GM23338 (cell line): ENCODE data around the gene TASP1. TPM values are rescaled to one million over a fixed set of nuclear protein-coding genes. Genes with fewer than 3 reads are reported as not detected.

ENCODE experiments used
- CREB1 ChIP-seq: fragments of 250-450 bp; sonication (Bioruptor Pico); IDR thresholded peaks from 2 replicates; pipeline ENCODE4 v1.5.0; 2020; ENCODE audit warnings: low read depth, mild to moderate bottlenecking, moderate library complexity
- EZH2 ChIP-seq: fragments of 200-600 bp; sonication (generic); IDR thresholded peaks from one replicate; pipeline ENCODE4 v1.8.0; 2017; ENCODE audit warnings: antibody characterized with exemption, mild to moderate bottlenecking, low read depth; ENCODE audit not compliant: unreplicated experiment
- JUNB ChIP-seq: IDR thresholded peaks from one replicate; pipeline ENCODE4 v1.6.1; 2016; ENCODE audit warnings: antibody characterized with exemption; ENCODE audit not compliant: unreplicated experiment
- NANOG ChIP-seq: IDR thresholded peaks from 2 replicates; pipeline ENCODE4 v1.6.1; 2016; ENCODE audit warnings: antibody characterized with exemption, borderline replicate concordance
- ZNF114 ChIP-seq: fragments of 250-450 bp; sonication (Bioruptor Pico); IDR thresholded peaks from 2 replicates; pipeline ENCODE4 v1.5.0; 2020; ENCODE audit warnings: mild to moderate bottlenecking, moderate library complexity
- polyA plus RNA-seq: library from polyadenylated mRNA; unstranded; fragments of >200 nt; fragmentation: Nextera tagmentation; extraction: Ambion mirVana; gene quantifications from 2 replicates; pipeline ENCODE4 v1.2.1, GENCODE V29; 2016
- total RNA-seq: library from RNA; depleted of rRNA; stranded (reverse); fragments of >200 nt; shearing (Covaris generic); gene quantifications from 2 replicates; pipeline ENCODE4 v1.2.3, GENCODE V29; 2014
- TF ChIP-seq, protein P1 (sequence below): fragments of 250-450 bp; sonication (Bioruptor Pico); IDR thresholded peaks from 2 replicates; pipeline ENCODE4 v1.5.0; 2020; ENCODE audit warnings: mild to moderate bottlenecking, moderate library complexity
- TF ChIP-seq, protein P2 (sequence below): IDR thresholded peaks from 2 replicates; pipeline ENCODE4 v1.6.1; 2016; ENCODE audit warnings: antibody characterized with exemption
- TF ChIP-seq, protein P3 (sequence below), 2 experiments: fragments of 200-600 bp in 1 of 2; sonication (generic) in 1 of 2; conservative IDR thresholded peaks; 2 replicates each; pipeline versions ENCODE4 v1.5.1 to v1.6.1; 2016 to 2017; ENCODE audit warnings: antibody characterized with exemption in 2 of 2, low read depth in 2 of 2, mild to moderate bottlenecking in 2 of 2, moderate library complexity in 1 of 2

Gene TASP1
- total and polyA plus RNA-seq, 2 experiments from 2014 or later, result 9.7 to 9.8 TPM

DNA sequence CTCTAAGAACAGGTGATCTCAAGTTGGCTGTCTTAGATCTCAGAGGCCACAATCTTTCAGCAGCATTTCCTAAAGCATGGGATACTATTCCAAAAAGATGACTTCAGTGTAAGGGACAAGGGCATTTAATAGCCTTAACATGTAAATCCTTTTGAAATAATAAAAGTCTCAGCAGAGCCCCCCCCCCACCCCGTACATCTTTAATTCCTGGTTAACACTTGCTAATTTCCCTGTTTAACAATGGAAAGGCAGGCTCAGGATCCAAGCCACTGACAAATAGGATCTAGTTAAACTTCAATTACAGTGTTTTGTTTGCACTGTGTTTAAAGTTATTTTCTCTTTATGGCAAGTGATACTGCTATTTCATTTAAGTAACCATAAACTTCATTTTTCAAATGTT lies 12.0 kb downstream of the TASP1 start (continued):
- TF ChIP-seq, protein P1, sequence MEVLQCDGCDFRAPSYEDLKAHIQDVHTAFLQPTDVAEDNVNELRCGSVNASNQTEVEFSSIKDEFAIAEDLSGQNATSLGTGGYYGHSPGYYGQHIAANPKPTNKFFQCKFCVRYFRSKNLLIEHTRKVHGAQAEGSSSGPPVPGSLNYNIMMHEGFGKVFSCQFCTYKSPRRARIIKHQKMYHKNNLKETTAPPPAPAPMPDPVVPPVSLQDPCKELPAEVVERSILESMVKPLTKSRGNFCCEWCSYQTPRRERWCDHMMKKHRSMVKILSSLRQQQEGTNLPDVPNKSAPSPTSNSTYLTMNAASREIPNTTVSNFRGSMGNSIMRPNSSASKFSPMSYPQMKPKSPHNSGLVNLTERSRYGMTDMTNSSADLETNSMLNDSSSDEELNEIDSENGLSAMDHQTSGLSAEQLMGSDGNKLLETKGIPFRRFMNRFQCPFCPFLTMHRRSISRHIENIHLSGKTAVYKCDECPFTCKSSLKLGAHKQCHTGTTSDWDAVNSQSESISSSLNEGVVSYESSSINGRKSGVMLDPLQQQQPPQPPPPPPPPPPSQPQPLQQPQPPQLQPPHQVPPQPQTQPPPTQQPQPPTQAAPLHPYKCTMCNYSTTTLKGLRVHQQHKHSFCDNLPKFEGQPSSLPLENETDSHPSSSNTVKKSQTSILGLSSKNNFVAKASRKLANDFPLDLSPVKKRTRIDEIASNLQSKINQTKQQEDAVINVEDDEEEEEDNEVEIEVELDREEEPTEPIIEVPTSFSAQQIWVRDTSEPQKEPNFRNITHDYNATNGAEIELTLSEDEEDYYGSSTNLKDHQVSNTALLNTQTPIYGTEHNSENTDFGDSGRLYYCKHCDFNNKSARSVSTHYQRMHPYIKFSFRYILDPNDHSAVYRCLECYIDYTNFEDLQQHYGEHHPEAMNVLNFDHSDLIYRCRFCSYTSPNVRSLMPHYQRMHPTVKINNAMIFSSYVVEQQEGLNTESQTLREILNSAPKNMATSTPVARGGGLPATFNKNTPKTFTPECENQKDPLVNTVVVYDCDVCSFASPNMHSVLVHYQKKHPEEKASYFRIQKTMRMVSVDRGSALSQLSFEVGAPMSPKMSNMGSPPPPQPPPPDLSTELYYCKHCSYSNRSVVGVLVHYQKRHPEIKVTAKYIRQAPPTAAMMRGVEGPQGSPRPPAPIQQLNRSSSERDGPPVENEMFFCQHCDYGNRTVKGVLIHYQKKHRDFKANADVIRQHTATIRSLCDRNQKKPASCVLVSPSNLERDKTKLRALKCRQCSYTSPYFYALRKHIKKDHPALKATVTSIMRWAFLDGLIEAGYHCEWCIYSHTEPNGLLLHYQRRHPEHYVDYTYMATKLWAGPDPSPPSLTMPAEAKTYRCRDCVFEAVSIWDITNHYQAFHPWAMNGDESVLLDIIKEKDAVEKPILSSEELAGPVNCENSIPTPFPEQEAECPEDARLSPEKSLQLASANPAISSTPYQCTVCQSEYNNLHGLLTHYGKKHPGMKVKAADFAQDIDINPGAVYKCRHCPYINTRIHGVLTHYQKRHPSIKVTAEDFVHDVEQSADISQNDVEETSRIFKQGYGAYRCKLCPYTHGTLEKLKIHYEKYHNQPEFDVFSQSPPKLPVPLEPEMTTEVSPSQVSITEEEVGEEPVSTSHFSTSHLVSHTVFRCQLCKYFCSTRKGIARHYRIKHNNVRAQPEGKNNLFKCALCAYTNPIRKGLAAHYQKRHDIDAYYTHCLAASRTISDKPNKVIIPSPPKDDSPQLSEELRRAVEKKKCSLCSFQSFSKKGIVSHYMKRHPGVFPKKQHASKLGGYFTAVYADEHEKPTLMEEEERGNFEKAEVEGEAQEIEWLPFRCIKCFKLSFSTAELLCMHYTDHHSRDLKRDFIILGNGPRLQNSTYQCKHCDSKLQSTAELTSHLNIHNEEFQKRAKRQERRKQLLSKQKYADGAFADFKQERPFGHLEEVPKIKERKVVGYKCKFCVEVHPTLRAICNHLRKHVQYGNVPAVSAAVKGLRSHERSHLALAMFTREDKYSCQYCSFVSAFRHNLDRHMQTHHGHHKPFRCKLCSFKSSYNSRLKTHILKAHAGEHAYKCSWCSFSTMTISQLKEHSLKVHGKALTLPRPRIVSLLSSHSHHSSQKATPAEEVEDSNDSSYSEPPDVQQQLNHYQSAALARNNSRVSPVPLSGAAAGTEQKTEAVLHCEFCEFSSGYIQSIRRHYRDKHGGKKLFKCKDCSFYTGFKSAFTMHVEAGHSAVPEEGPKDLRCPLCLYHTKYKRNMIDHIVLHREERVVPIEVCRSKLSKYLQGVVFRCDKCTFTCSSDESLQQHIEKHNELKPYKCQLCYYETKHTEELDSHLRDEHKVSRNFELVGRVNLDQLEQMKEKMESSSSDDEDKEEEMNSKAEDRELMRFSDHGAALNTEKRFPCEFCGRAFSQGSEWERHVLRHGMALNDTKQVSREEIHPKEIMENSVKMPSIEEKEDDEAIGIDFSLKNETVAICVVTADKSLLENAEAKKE (CRISPR knock-in tag), result no peak
- TF ChIP-seq, protein P2, sequence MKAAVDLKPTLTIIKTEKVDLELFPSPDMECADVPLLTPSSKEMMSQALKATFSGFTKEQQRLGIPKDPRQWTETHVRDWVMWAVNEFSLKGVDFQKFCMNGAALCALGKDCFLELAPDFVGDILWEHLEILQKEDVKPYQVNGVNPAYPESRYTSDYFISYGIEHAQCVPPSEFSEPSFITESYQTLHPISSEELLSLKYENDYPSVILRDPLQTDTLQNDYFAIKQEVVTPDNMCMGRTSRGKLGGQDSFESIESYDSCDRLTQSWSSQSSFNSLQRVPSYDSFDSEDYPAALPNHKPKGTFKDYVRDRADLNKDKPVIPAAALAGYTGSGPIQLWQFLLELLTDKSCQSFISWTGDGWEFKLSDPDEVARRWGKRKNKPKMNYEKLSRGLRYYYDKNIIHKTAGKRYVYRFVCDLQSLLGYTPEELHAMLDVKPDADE, result no peak
- TF ChIP-seq, protein P3, sequence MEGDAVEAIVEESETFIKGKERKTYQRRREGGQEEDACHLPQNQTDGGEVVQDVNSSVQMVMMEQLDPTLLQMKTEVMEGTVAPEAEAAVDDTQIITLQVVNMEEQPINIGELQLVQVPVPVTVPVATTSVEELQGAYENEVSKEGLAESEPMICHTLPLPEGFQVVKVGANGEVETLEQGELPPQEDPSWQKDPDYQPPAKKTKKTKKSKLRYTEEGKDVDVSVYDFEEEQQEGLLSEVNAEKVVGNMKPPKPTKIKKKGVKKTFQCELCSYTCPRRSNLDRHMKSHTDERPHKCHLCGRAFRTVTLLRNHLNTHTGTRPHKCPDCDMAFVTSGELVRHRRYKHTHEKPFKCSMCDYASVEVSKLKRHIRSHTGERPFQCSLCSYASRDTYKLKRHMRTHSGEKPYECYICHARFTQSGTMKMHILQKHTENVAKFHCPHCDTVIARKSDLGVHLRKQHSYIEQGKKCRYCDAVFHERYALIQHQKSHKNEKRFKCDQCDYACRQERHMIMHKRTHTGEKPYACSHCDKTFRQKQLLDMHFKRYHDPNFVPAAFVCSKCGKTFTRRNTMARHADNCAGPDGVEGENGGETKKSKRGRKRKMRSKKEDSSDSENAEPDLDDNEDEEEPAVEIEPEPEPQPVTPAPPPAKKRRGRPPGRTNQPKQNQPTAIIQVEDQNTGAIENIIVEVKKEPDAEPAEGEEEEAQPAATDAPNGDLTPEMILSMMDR (conservative IDR thresholded peaks at IDR 0.05; ENCODE audit: low read depth in 2 of 2), result no peak
- no peak for TF ChIP-seq JUNB
- no peak for TF ChIP-seq ZNF114 (CRISPR knock-in tag)
- TF ChIP-seq EZH2, result no peak
- TF ChIP-seq CREB1 (CRISPR knock-in tag), result no peak
- TF ChIP-seq NANOG, result no peak
